SU-DHL-6 (cell line): ENCODE data around the gene FBXO42.
"Not testable (repeated sequence)": the region's sequence is repeated elsewhere in the genome, so short reads cannot be mapped to it uniquely, and the experiment has no call there.

Experiments
- H2AFZ ChIP-seq: fragments of 200-600 bp; sonication (generic); 2 replicates; pipeline ENCODE4 v1.6.1; 2014; ENCODE audit warnings: low read depth, mild to moderate bottlenecking, moderate library complexity, mixed read lengths, antibody characterized with exemption, low read length; ENCODE audit not compliant: severe bottlenecking
- H3F3A ChIP-seq: fragments of 200-600 bp; shearing (Covaris generic); 2 replicates; pipeline ENCODE4 v1.6.0; 2016; ENCODE audit warnings: antibody characterized with exemption, mild to moderate bottlenecking; ENCODE audit not compliant: insufficient read depth
- H3K27ac ChIP-seq: fragments of 200-600 bp; sonication (generic); 2 replicates; pipeline ENCODE4 v1.5.1; 2016; ENCODE audit warnings: low read depth, mild to moderate bottlenecking, low read length, moderate library complexity, mixed read lengths
- H3K27me3 ChIP-seq: fragments of 200-600 bp; sonication (generic), shearing (Covaris generic); 2 replicates; pipeline ENCODE4 v1.6.0; 2014; ENCODE audit warnings: mild to moderate bottlenecking, low read length
- H3K36me3 ChIP-seq: fragments of 200-600 bp; sonication (generic); 2 replicates; pipeline ENCODE4 v1.6.1; 2014; ENCODE audit warnings: mild to moderate bottlenecking, low read length, mixed read lengths
- H3K4me2 ChIP-seq: fragments of 300-600, 200-600 bp; shearing (Covaris generic), sonication (generic); 2 replicates; pipeline ENCODE4 v1.6.0; 2014; ENCODE audit warnings: low read length, low read depth, mild to moderate bottlenecking; ENCODE audit not compliant: poor library complexity, severe bottlenecking
- H3K4me3 ChIP-seq: fragments of 200-600 bp; sonication (generic); 2 replicates; pipeline ENCODE4 v1.5.1; 2014; ENCODE audit warnings: antibody characterized with exemption, low read length, mild to moderate bottlenecking, mixed read lengths; ENCODE audit not compliant: insufficient read depth, poor library complexity, severe bottlenecking
- H3K79me2 ChIP-seq: fragments of 200-600 bp; sonication (generic); 2 replicates; pipeline ENCODE4 v1.6.1; 2014; ENCODE audit warnings: mild to moderate bottlenecking, low read length, moderate library complexity; ENCODE audit not compliant: insufficient read depth
- H3K9ac ChIP-seq: fragments of 200-600 bp; sonication (generic); 2 replicates; pipeline ENCODE4 v1.7.0; 2014; ENCODE audit warnings: mild to moderate bottlenecking, low read length
- H3K9me2 ChIP-seq: fragments of 200-600 bp; sonication (generic); replicated peaks from 2 replicates; pipeline ENCODE4 v1.6.1; 2014; ENCODE audit warnings: low read length; ENCODE audit not compliant: insufficient read depth
- H3K9me3 ChIP-seq: fragments of 200-600 bp; sonication (generic); 2 replicates; pipeline ENCODE4 v1.6.1; 2014; ENCODE audit warnings: low read length, mixed read lengths; ENCODE audit not compliant: insufficient read depth
- H4K20me1 ChIP-seq: fragments of 200-600 bp; sonication (generic); 2 replicates; pipeline ENCODE4 v1.6.1; 2014; ENCODE audit warnings: low read depth, mild to moderate bottlenecking, antibody characterized with exemption, low read length, moderate library complexity, mixed read lengths
- EZH2phosphoT487 ChIP-seq: fragments of 200-600 bp; sonication (generic), shearing (Covaris generic); conservative IDR thresholded peaks from 2 replicates; pipeline ENCODE4 v1.6.1; 2018; ENCODE audit warnings: mild to moderate bottlenecking, antibody characterized with exemption, low read length, moderate library complexity, mixed read lengths
- TF ChIP-seq, protein P1 (sequence below): fragments of 200-600 bp; sonication (generic); IDR thresholded peaks from one replicate; pipeline ENCODE4 v1.5.1; 2017; ENCODE audit warnings: antibody characterized with exemption, mild to moderate bottlenecking, low read length, moderate library complexity; ENCODE audit not compliant: insufficient read depth, poor library complexity, severe bottlenecking

Gene FBXO42

DNA sequence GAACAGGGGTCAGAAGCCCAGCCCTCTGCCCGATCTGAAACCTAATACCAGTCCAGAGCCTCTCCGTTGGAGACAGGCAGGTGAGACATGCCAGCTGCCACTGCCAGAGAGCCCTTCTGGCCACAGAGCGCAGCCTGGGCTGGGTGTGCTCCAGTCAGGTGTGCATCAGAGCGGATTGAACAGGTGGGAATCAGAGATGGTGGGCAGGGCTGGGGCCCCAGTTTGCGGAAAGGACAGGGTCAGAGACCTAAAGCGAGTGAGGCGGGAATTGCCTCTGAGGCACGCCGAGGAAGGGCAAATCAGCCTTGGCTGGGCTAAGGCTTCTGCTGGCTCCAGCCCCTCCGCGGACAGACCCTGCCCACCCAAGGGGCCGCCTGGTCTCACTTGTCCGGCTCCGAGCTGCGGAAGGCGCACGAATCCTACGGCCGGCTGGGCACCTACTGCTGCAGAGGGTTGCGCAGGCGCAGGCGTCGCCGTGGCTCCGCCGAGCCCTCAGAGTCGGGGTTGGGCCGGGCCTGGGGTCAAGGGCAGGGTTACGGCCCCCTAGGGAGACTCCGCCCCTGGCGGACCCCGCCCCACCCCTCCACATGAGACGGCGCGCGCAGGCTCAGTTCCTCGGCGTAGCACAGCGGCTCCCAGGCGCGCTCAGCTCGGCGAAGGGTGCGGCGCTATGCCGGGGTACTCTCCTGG lies 125.6 kb downstream of the FBXO42 start:
- no peak for TF ChIP-seq EZH2phosphoT487
- TF ChIP-seq, protein P1, sequence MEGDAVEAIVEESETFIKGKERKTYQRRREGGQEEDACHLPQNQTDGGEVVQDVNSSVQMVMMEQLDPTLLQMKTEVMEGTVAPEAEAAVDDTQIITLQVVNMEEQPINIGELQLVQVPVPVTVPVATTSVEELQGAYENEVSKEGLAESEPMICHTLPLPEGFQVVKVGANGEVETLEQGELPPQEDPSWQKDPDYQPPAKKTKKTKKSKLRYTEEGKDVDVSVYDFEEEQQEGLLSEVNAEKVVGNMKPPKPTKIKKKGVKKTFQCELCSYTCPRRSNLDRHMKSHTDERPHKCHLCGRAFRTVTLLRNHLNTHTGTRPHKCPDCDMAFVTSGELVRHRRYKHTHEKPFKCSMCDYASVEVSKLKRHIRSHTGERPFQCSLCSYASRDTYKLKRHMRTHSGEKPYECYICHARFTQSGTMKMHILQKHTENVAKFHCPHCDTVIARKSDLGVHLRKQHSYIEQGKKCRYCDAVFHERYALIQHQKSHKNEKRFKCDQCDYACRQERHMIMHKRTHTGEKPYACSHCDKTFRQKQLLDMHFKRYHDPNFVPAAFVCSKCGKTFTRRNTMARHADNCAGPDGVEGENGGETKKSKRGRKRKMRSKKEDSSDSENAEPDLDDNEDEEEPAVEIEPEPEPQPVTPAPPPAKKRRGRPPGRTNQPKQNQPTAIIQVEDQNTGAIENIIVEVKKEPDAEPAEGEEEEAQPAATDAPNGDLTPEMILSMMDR: no peak
- Histone ChIP-seq H3K4me3 (no peak overlapping the region), H3K4me2 (no peak overlapping the region), H3F3A (no peaks in the 10 kb centered on the region), H3K27me3 (no peaks in the 10 kb centered on the region), H3K36me3 (no peaks in the 10 kb centered on the region), H4K20me1 (no peaks in the 10 kb centered on the region), H2AFZ (no peak overlapping the region), H3K79me2 (no peaks in the 10 kb centered on the region), H3K9me2 (no peaks in the 10 kb centered on the region), H3K9me3 (no peaks in the 10 kb centered on the region), H3K9ac (no peak overlapping the region), H3K27ac (no peak overlapping the region)

DNA sequence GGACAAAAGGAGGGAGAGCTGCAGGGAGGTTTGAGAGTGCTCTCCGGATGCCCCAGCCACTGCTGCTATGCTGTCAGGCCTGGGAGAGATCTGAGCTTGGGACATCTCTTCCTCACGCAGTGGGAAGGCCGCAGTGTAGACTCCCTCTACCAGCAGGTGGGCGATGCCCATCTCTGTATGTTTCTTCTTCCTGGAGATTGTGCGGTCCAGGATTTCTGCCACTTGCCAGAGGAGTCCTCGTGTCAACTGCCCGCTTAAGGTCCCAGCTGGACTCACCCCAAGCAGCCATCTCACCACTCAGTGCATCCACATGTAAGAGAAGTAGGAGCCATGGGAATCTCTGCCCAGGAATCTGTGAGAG lies 126.2 kb downstream of the FBXO42 start:
- H3K9me2 ChIP-seq: no peaks in the 10 kb centered on the region
- no peak overlapping the region for H3K9ac ChIP-seq
- no peaks in the 10 kb centered on the region for H3F3A ChIP-seq
- H2AFZ ChIP-seq: no peak overlapping the region
- H3K27me3 ChIP-seq: no peaks in the 10 kb centered on the region
- no peaks in the 10 kb centered on the region for H3K36me3 ChIP-seq
- H3K4me2 ChIP-seq: no peak overlapping the region
- H3K4me3 ChIP-seq: no peak overlapping the region
- H3K27ac ChIP-seq: no peak overlapping the region
- H4K20me1 ChIP-seq: no peaks in the 10 kb centered on the region
- TF ChIP-seq, protein P1: no peak
- no peak for TF ChIP-seq EZH2phosphoT487
- no peaks in the 10 kb centered on the region for H3K79me2 ChIP-seq
- H3K9me3 ChIP-seq: no peaks in the 10 kb centered on the region

DNA sequence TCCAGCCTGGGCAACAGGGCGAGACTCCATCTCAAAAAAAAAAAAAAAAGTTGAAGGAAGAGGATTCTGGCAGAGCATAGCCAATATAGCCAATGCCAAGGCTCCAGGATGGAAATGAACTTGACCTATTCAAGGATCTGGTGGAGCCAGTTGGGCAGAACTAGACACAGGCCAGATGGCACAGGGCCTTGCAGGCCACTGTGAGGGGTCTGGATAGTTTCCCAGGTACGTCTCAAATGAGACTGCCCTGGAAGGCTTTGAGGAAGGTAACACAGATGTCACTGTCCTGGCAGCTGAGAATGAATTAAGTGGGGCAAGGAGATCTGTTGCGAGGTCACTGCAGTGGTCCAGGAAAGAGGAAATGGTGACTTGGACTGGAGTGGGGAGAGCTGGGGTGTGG lies 127.8 kb downstream of the FBXO42 start:
- Histone ChIP-seq H3K27me3 (no peaks in the 10 kb centered on the region), H3K79me2 (no peaks in the 10 kb centered on the region), H3K4me3 (no peak overlapping the region), H3K9me3 (no peaks in the 10 kb centered on the region), H2AFZ (no peak overlapping the region), H3K36me3 (no peaks in the 10 kb centered on the region), H3K4me2 (no peak overlapping the region), H3F3A (no peaks in the 10 kb centered on the region), H3K9me2 (no peaks in the 10 kb centered on the region), H3K27ac (no peak overlapping the region), H4K20me1 (no peaks in the 10 kb centered on the region), H3K9ac (no peak overlapping the region)
- no peak for TF ChIP-seq EZH2phosphoT487
- TF ChIP-seq, protein P1: no peak

DNA sequence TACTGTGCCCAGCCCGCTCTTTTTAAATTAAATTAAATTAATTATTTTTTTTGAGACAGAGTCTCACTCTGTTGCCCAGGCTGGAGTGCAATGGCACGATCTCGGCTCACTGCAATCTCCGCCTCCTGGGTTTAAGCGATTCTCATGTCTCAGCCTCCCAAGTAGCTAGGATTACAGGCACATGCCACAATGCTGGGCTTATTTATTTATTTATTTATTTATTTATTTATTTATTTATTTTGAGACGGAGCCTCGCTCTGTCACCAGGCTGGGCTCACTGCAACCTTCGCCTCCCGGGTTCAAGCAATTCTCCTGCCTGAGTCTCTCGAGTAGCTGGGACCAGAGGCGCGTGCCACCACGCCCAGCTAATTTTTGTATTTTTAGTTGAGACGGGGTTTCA lies 129.6 kb downstream of the FBXO42 start:
- H3F3A ChIP-seq, H4K20me1 ChIP-seq, H3K9me2 ChIP-seq, H3K27ac ChIP-seq, H3K36me3 ChIP-seq, H3K9ac ChIP-seq, H3K4me3 ChIP-seq, H3K27me3 ChIP-seq, H2AFZ ChIP-seq, H3K79me2 ChIP-seq, H3K9me3 ChIP-seq, H3K4me2 ChIP-seq: not testable (repeated sequence)
